K562 (cell line): ENCODE results near the gene HMGA1. TPM values are rescaled to one million over a fixed set of nuclear protein-coding genes. Genes with fewer than 3 reads are reported as not detected.

ENCODE experiments used
- ATAC-seq: fragments of 200-7000 bp; cut with Tn5 transposase; 3 replicates; pipeline ENCODE4 v1.9.1; 2020; ENCODE audit warnings: moderate library complexity
- BruUV-seq: library from RNA; stranded (reverse); fragments of 400-500 nt; replicated peaks from 2 replicates; lab custom pipeline; 2021; lab: Mats Ljungman, UMichigan
- CTCF ChIA-PET: fragments of 300-600 bp; formaldehyde crosslinking; extraction: SDS; loops from one replicate; lab custom pipeline; 2021; ENCODE audit warnings: low intra/inter-chr PET ratio; lab: Yijun Ruan, JAX
- POLR2A ChIA-PET: fragments of 300-600, 350-650 bp; sonication (Branson Sonifier 250); formaldehyde crosslinking; extraction: SDS; loops from one replicate; lab custom pipeline; 2021; ENCODE audit warnings: antibody characterized with exemption, inconsistent platforms; lab: Yijun Ruan, JAX
- DNase-seq, 4 experiments: peaks; one replicate each; pipeline versions ENCODE4 v3.0.0 to v3.0.0-alpha.2; 2011 to 2018; ENCODE audit warnings: low spot score in 3 of 4, mixed read lengths in 3 of 4; ENCODE audit errors: extremely low read depth in 1 of 4
- FAIRE-seq: peaks from 2 replicates; lab custom pipeline; 2011; peaks lifted over from hg19 to GRCh38; lab: Jason Lieb, UNC
- H2AFZ ChIP-seq: 2 replicates; pipeline ENCODE4 v1.6.0; 2011; ENCODE audit warnings: low read depth, low read length, control low read depth, inconsistent platforms
- H3K27ac ChIP-seq: fragments of 200-600 bp; 3 replicates; pipeline ENCODE4 v1.8.0; 2011; ENCODE audit warnings: low read depth, mild to moderate bottlenecking, control low read depth, inconsistent platforms, low read length, moderate library complexity, mixed read lengths; ENCODE audit errors: extremely low read depth
- H3K27me3 ChIP-seq, 2 experiments: fragments of 300-600 bp in 1 of 2; 2 replicates in 1 of 2; 3 replicates in 1 of 2; pipeline versions ENCODE4 v1.6.0 to v1.8.0; 2011; ENCODE audit warnings: inconsistent platforms in 2 of 2, low read length in 2 of 2, mild to moderate bottlenecking in 1 of 2, mixed read lengths in 1 of 2, moderate library complexity in 1 of 2; ENCODE audit not compliant: control insufficient read depth in 2 of 2, insufficient read depth in 2 of 2
- H3K36me3 ChIP-seq: fragments of 300-600 bp; 3 replicates; pipeline ENCODE4 v1.8.0; 2011; ENCODE audit warnings: mild to moderate bottlenecking, low read length, inconsistent platforms; ENCODE audit not compliant: control insufficient read depth, insufficient read depth
- H3K4me1 ChIP-seq, 2 experiments: fragments of 200-600 bp in 1 of 2; replicated peaks in 1 of 2; 2 replicates in 1 of 2; 3 replicates in 1 of 2; pipeline versions ENCODE4 v1.5.1 to v1.8.0; 2011; ENCODE audit warnings: inconsistent platforms in 2 of 2, low read length in 2 of 2, mild to moderate bottlenecking in 1 of 2, mixed read lengths in 1 of 2, moderate library complexity in 1 of 2; ENCODE audit not compliant: control insufficient read depth in 2 of 2, insufficient read depth in 2 of 2
- H3K4me2 ChIP-seq: 2 replicates; pipeline ENCODE4 v1.6.1; 2011; ENCODE audit warnings: low read length, control low read depth, inconsistent platforms, mixed read lengths; ENCODE audit not compliant: insufficient read depth
- H3K4me3 ChIP-seq: fragments of 200-600 bp; sonication (generic), shearing (Covaris generic); 2 replicates; pipeline ENCODE4 v1.5.1; 2016; ENCODE audit warnings: control low read depth, inconsistent platforms
- H3K79me2 ChIP-seq: fragments of 200-600 bp; 3 replicates; pipeline ENCODE4 v1.8.0; 2011; ENCODE audit warnings: low read length, inconsistent platforms; ENCODE audit not compliant: control insufficient read depth, insufficient read depth
- H3K9ac ChIP-seq, 2 experiments: 2 replicates each; pipeline versions ENCODE4 v1.6.0 to v1.6.1; 2011; ENCODE audit warnings: low read depth in 2 of 2, low read length in 2 of 2, control low read depth in 1 of 2, inconsistent platforms in 1 of 2, mild to moderate bottlenecking in 1 of 2, mixed read lengths in 1 of 2; ENCODE audit not compliant: insufficient read depth in 1 of 2
- H3K9me1 ChIP-seq: one replicate; pipeline ENCODE4 v1.6.0; 2011; ENCODE audit warnings: inconsistent platforms, mild to moderate bottlenecking, low read length, moderate library complexity; ENCODE audit not compliant: control insufficient read depth, insufficient read depth
- H3K9me3 ChIP-seq: replicated peaks from 2 replicates; pipeline ENCODE4 v1.5.1; 2011; ENCODE audit warnings: low read depth, low read length, inconsistent platforms; ENCODE audit not compliant: control insufficient read depth, insufficient read depth
- H4K20me1 ChIP-seq: replicated peaks from 2 replicates; pipeline ENCODE4 v1.6.1; 2011; ENCODE audit warnings: low read length, inconsistent platforms, mixed read lengths; ENCODE audit not compliant: control insufficient read depth, insufficient read depth
- ILF3 ChIP-seq: fragments of 450-650 bp; IDR thresholded peaks from 2 replicates; pipeline ENCODE4 v1.6.1; 2018; ENCODE audit warnings: antibody characterized with exemption, mild to moderate bottlenecking, moderate library complexity, borderline replicate concordance
- MCM2 ChIP-seq: fragments of 450-650 bp; IDR thresholded peaks from 2 replicates; pipeline ENCODE4 v1.6.1; 2017; ENCODE audit warnings: low read depth, mild to moderate bottlenecking
- NFXL1 ChIP-seq: fragments of 450-650 bp; formaldehyde crosslinking; IDR thresholded peaks from 2 replicates; pipeline ENCODE4 v1.4.0; 2021; ENCODE audit warnings: mild to moderate bottlenecking
- NKRF ChIP-seq: fragments of 450-650 bp; IDR thresholded peaks from 2 replicates; pipeline ENCODE4 v1.6.1; 2016; ENCODE audit warnings: borderline replicate concordance
- RB1 ChIP-seq: fragments of 450-650 bp; IDR thresholded peaks from 2 replicates; pipeline ENCODE4 v1.6.1; 2017; ENCODE audit warnings: low read depth, mild to moderate bottlenecking
- RNF2 ChIP-seq: sonication (generic); IDR thresholded peaks from 2 replicates; pipeline ENCODE4 v1.6.1; 2016
- SRSF1 ChIP-seq: fragments of 200-400 bp; formaldehyde crosslinking; IDR thresholded peaks from 2 replicates; pipeline ENCODE4 v1.6.1; 2017; ENCODE audit warnings: mild to moderate bottlenecking, low read depth, low read length, moderate library complexity
- ZNF143 ChIP-seq: sonication (generic); formaldehyde crosslinking; IDR thresholded peaks from 2 replicates; pipeline ENCODE4 v1.9.0; 2022; ENCODE audit warnings: mild to moderate bottlenecking, missing genetic modification reagents
- ZNF280A ChIP-seq: fragments of 450-650 bp; IDR thresholded peaks from 2 replicates; pipeline ENCODE4 v1.6.1; 2018; ENCODE audit warnings: mild to moderate bottlenecking, low read depth; ENCODE audit not compliant: partially characterized antibody
- ZNF57 ChIP-seq: fragments of 450-650 bp; formaldehyde crosslinking; IDR thresholded peaks from 2 replicates; pipeline ENCODE4 v1.4.0; 2020; ENCODE audit warnings: mild to moderate bottlenecking, moderate library complexity
- WGBS: fragments of 100-300 bp; shearing (Covaris generic); methylation state at CpG from one replicate; pipeline ENCODE4 v1.1.6; 2016; ENCODE audit warnings: low coverage, mixed read lengths; ENCODE audit not compliant: insufficient coverage; ENCODE audit errors: missing lambda C conversion rate; 5-methylcytosine and 5-hydroxymethylcytosine counted together
- in situ Hi-C: fragments of 300-500 bp; cut with MboI; formaldehyde crosslinking; loops from 4 replicates; pipeline ENCODE4 v1.15.0; 2018; ENCODE audit warnings: inconsistent platforms, mixed read lengths
- intact Hi-C: fragments of 100-400 bp; cut with micrococcal nuclease; formaldehyde crosslinking; loops from 2 replicates; pipeline ENCODE4 v1.14.2; 2022
- polyA plus RNA-seq, 8 experiments: library from polyadenylated mRNA; depleted of rRNA in 4 of 8; stranded (reverse) in 5 of 8; unstranded in 3 of 8; fragments of >200 nt; fragmentation: Nextera tagmentation in 2 of 8; fragmentation: Illumina TruSeq in 1 of 8; extraction: Ambion mirVana in 2 of 8; extraction: Trizol in 1 of 8; gene quantifications; 2 replicates each; pipeline versions ENCODE4 v1.2.1 to v1.2.3, GENCODE V29; 2011 to 2014; ENCODE audit warnings: inconsistent platforms in 1 of 8, missing spikeins in 1 of 8
- total RNA-seq, 7 experiments: library from RNA; depleted of rRNA in 6 of 7; stranded (reverse); fragments of >200 nt in 6 of 7; fragmentation: Illumina TruSeq in 2 of 7; extraction: Trizol in 2 of 7; gene quantifications; 2 replicates each; pipeline versions ENCODE4 v1.2.1 to v1.2.3, GENCODE V29; 2011 to 2021; ENCODE audit warnings: low replicate concordance in 1 of 7
- TF ChIP-seq, protein P1 (sequence below): sonication (generic); formaldehyde crosslinking; IDR thresholded peaks from 2 replicates; pipeline ENCODE4 v1.8.0; 2022; ENCODE audit warnings: mild to moderate bottlenecking, missing genetic modification reagents

HMGA1 gene
- total and polyA plus RNA-seq, 9 of the 15 experiments (the other 6 are each of a cell fraction or from before 2014, with no cell fraction given), result 27.8 to 1,947 (median 594) TPM

DNA sequence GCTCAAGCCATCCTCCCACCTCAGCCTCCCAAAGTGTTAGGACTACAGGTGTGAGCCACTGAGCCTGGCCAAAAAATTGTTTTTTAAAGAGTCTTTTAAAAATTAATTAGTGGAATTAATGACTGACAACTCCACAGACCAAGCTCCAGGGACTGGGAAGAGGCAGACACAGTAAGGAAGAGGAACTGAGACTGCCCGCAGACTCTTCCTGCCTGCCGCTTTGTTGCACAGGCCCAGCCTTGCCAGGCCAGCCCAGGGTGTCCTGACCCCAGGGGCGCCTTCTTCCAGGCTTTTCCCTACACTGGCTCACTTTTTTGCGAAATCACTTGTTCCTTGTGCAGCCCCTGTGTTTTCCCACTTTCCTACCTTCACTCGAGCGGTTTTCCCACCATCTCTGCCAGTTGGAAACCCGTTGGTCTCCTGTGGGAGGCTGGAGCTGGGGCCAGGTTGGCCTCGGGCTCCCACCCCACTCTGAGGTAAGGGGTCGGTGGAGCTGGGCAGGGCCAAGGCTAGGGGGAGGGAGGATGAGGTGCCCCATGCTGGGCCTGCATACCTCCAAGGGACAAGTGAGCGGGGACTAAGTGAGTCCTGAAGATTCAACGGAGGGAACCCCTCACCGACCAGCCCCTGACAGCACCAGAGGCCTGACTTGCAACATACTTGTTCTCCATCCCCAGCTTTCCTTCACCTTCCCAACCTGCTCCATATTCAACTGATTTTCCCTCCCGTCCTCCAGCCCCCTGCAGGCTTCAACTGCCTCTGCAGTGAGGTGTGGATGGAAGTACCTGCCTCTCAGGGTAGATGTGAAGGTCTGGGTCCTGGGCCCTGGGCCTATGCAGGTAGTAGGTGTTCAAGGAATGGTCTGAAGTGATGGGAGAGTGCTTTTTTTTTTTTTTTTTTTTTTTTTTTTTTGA is 35.6 kb downstream of the HMGA1 start:
- Histone ChIP-seq H3K36me3 (peaks cover 10% of the 10 kb centered on the region; the same call in 2 of the 3 replicates), H2AFZ (0 out of 2 replicates have a peak overlapping the region, but pooled peaks have one; percentile 49), H3K9me1 (no peaks in the 10 kb centered on the region), H4K20me1 (no peaks in the 10 kb centered on the region), H3K4me2 (peak overlapping the region; percentile 1; the same call in 1 of the 2 replicates), H3K4me3 (no peak overlapping the region), H3K79me2 (peaks cover 7% of the 10 kb centered on the region; the same call in 1 of the 3 replicates), H3K27ac (peak overlapping the region; percentile 91), H3K9ac (peak overlapping the region in 1 of 2 experiments; percentile 76; a peak in 2 of 4 replicates), H3K27me3 (no peaks in the 10 kb centered on the region), H3K9me3 (peaks cover 3% of the 10 kb centered on the region), H3K4me1 (peaks cover 35 to 44% of the 10 kb centered on the region in 2 experiments)
- ChIA-PET POLR2A (interaction anchor here (0.6 to 2.4 kb wide), 3 partner anchors 10 to 298 kb away, joined by 3 to 14 read pairs (median 4); no protein-coding TSS in a partner anchor), CTCF (no interaction called here)
- FAIRE-seq (no peak), DNase-seq (peak; percentile 16 to 41 (median 33)), ATAC-seq (peak; percentile 9; the same call in 2 of the 3 replicates)
- intact Hi-C loops, result loop anchor here (10.0 kb wide), 1 partner anchor 123 kb away; the partner anchor contains the start of gene NUDT3
- WGBS, result 89% methylated on average over 13 of the region's 13 CpGs
- no TSS peak for BruUV-seq
- in situ Hi-C loops, result no loop called here
- TF ChIP-seq, protein P1, sequence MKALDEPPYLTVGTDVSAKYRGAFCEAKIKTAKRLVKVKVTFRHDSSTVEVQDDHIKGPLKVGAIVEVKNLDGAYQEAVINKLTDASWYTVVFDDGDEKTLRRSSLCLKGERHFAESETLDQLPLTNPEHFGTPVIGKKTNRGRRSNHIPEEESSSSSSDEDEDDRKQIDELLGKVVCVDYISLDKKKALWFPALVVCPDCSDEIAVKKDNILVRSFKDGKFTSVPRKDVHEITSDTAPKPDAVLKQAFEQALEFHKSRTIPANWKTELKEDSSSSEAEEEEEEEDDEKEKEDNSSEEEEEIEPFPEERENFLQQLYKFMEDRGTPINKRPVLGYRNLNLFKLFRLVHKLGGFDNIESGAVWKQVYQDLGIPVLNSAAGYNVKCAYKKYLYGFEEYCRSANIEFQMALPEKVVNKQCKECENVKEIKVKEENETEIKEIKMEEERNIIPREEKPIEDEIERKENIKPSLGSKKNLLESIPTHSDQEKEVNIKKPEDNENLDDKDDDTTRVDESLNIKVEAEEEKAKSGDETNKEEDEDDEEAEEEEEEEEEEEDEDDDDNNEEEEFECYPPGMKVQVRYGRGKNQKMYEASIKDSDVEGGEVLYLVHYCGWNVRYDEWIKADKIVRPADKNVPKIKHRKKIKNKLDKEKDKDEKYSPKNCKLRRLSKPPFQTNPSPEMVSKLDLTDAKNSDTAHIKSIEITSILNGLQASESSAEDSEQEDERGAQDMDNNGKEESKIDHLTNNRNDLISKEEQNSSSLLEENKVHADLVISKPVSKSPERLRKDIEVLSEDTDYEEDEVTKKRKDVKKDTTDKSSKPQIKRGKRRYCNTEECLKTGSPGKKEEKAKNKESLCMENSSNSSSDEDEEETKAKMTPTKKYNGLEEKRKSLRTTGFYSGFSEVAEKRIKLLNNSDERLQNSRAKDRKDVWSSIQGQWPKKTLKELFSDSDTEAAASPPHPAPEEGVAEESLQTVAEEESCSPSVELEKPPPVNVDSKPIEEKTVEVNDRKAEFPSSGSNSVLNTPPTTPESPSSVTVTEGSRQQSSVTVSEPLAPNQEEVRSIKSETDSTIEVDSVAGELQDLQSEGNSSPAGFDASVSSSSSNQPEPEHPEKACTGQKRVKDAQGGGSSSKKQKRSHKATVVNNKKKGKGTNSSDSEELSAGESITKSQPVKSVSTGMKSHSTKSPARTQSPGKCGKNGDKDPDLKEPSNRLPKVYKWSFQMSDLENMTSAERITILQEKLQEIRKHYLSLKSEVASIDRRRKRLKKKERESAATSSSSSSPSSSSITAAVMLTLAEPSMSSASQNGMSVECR (CRISPR knock-in tag), result no peak
- TF ChIP-seq NFXL1 (CRISPR knock-in tag), result no peak
- no peak for TF ChIP-seq NKRF
- TF ChIP-seq ZNF280A, result peak; percentile 7
- TF ChIP-seq ZNF143 (CRISPR knock-in tag), result no peak
- no peak for TF ChIP-seq RNF2
- TF ChIP-seq RB1, result peak; percentile 14; the same call in 1 of the 2 replicates
- no peak for TF ChIP-seq ILF3
- TF ChIP-seq SRSF1, result no peak
- TF ChIP-seq ZNF57, result no peak
- no peak for TF ChIP-seq MCM2
